Esophagus muscularis mucosa (tissue), 4 donors: ENCODE data around the gene TRIM63. TPM values are rescaled to one million over a fixed set of nuclear protein-coding genes. Genes with fewer than 3 reads are reported as not detected.

Experiments
- DNase-seq: peaks from one replicate; pipeline ENCODE4 v3.0.0-alpha.2; 2017; ENCODE audit errors: extremely low spot score
- H3K27ac ChIP-seq, 4 donors: fragments of 200-600 bp; sonication (generic); replicated peaks in 1 of 4; 1 replicate in 3 of 4; 2 replicates in 1 of 4; pipeline ENCODE4 v1.5.1; 2016 to 2019; ENCODE audit warnings: mild to moderate bottlenecking in 1 of 4
- H3K27me3 ChIP-seq, 4 donors: fragments of 200-600 bp; sonication (generic); one replicate each; pipeline versions ENCODE4 v1.5.1 to v1.6.0; 2016 to 2019
- H3K36me3 ChIP-seq, 4 donors: fragments of 200-600 bp; sonication (generic); one replicate each; pipeline ENCODE4 v1.5.1; 2016 to 2019
- H3K4me1 ChIP-seq, 4 donors: fragments of 200-600 bp; sonication (generic); one replicate each; pipeline ENCODE4 v1.5.1; 2016 to 2019
- H3K4me3 ChIP-seq, 4 donors: fragments of 200-600 bp; sonication (generic); 1 replicate in 2 of 4; 2 replicates in 2 of 4; pipeline ENCODE4 v1.5.1; 2016 to 2019; ENCODE audit warnings: mild to moderate bottlenecking in 4 of 4, moderate library complexity in 1 of 4
- H3K9me3 ChIP-seq, 4 donors: fragments of 200-600 bp; sonication (generic); 1 replicate in 3 of 4; 2 replicates in 1 of 4; pipeline ENCODE4 v1.5.1; 2016 to 2019
- EP300 ChIP-seq: sonication (generic); formaldehyde crosslinking; IDR thresholded peaks from one replicate; pipeline ENCODE4 v1.6.1; 2017; ENCODE audit warnings: antibody characterized with exemption
- POLR2A ChIP-seq: fragments of 450-650 bp; IDR thresholded peaks from one replicate; pipeline ENCODE4 v1.6.1; 2017; ENCODE audit warnings: antibody characterized with exemption, moderate library complexity, mild to moderate bottlenecking, low read depth
- POLR2AphosphoS5 ChIP-seq, 2 donors: sonication (generic); formaldehyde crosslinking; IDR thresholded peaks; one replicate each; pipeline ENCODE4 v1.6.1; 2017; ENCODE audit warnings: antibody characterized with exemption in 2 of 2
- WGBS: methylation state at CpG from one replicate; pipeline ENCODE4 v1.1.5; 2018; 5-methylcytosine and 5-hydroxymethylcytosine counted together
- intact Hi-C: fragments of 100-400 bp; cut with DNase I; formaldehyde crosslinking; loops from one replicate; pipeline ENCODE4 v1.15.1; 2023
- total RNA-seq, 4 donors: library from RNA; depleted of rRNA; stranded (reverse); fragments of >200 nt; gene quantifications; one replicate each; pipeline versions ENCODE4 v1.1.0 to v1.2.1, GENCODE V29; 2016
- TF ChIP-seq, protein P1 (sequence below), 3 experiments: fragments of 200-600 bp in 2 of 3; fragments of 450-650 bp in 1 of 3; sonication (generic) in 2 of 3; IDR thresholded peaks; one replicate each; pipeline ENCODE4 v1.5.1; 2017 to 2019; ENCODE audit warnings: antibody characterized with exemption in 3 of 3, mild to moderate bottlenecking in 2 of 3, moderate library complexity in 1 of 3

The TRIM63 gene
- total RNA-seq, 4 donors from 2014 or later, result 0.42 to 4.1 (median 2.1) TPM; not detected in 1

DNA sequence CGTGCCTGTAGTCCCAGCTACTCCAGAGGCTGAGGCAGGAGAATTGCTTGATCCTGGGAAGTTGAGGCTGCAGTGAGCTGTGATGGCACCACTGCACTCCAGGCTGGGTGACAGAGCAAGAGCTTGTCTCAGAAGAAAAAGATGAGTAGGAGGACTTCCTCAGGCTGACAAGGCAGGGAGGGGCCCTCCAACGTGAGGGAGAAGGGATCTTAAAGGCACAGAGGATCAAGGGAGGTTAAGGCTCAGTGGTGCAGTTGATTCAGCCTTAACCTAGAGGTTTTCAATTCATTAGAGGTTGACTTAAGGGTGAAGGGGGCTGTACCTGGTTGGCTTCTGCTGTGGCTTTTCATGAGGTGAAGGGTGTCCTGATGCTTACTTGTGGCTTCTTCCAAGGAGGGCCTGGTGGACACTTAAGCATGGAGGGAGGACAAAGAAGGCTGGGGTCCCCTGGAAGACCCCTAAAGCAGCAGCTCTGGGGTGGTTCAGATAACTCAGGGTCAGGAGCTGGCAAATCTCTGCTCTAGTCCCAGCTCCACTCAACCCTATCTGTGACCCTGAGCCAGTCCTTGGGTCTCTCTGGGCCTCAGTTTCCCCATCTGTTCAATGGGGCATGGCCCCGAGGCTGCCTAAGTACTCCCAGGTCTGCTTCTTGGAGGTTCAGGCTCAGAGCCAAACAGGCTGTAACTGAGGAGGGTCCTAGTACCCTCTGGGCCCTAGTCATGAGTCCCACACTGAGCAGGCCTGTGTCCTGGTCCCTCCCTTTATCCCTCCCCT, 39.5 kb downstream of the TRIM63 start:
- H3K27ac ChIP-seq, result no peak overlapping the region
- 43% methylated on average over 3 of the region's 3 CpGs for WGBS
- intact Hi-C loops, result no loop called here

DNA sequence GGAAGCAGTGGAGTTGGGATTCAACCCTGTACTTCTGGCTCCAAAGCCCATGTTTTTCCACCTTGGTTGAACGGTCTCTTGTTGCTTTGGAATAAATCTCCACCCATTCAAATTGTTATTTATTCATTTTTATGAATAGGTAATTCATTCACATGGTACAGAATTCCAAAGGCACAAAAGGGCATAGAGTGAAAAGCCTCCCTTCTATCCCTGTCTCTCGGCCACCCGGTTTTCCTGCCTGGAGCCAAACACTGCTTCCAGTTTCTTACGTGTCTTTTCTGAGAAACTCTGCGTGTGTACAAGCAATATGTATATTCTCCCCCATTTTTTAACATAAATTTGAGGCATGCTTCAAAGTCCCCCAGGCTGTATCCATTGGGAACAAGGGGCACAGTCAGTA, 41.9 kb downstream of the TRIM63 start:
- 67% methylated on average over 5 of the region's 5 CpGs for WGBS
- Histone ChIP-seq H3K4me3 (no peak overlapping the region), H3K27ac (no peak overlapping the region), H3K9me3 (no peaks in the 10 kb centered on the region), H3K4me1 (peaks cover 10 to 21% (median 19%) of the 10 kb centered on the region in 4 donors), H3K36me3 (no peaks in the 10 kb centered on the region), H3K27me3 (peaks cover 0 to 2% (median 0%) of the 10 kb centered on the region in 4 donors)
- intact Hi-C loops, result no loop called here
- TF ChIP-seq POLR2A, result no peak
- TF ChIP-seq EP300, result no peak
- TF ChIP-seq, protein P1, sequence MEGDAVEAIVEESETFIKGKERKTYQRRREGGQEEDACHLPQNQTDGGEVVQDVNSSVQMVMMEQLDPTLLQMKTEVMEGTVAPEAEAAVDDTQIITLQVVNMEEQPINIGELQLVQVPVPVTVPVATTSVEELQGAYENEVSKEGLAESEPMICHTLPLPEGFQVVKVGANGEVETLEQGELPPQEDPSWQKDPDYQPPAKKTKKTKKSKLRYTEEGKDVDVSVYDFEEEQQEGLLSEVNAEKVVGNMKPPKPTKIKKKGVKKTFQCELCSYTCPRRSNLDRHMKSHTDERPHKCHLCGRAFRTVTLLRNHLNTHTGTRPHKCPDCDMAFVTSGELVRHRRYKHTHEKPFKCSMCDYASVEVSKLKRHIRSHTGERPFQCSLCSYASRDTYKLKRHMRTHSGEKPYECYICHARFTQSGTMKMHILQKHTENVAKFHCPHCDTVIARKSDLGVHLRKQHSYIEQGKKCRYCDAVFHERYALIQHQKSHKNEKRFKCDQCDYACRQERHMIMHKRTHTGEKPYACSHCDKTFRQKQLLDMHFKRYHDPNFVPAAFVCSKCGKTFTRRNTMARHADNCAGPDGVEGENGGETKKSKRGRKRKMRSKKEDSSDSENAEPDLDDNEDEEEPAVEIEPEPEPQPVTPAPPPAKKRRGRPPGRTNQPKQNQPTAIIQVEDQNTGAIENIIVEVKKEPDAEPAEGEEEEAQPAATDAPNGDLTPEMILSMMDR (IDR thresholded peaks at IDR 0.05), result no peak
- no peak for TF ChIP-seq POLR2AphosphoS5 (IDR thresholded peaks at IDR 0.05)
- no peak for DNase-seq

More for the DNA sequence above, 39.5 kb downstream of the TRIM63 start:
- H3K4me1 ChIP-seq, result peaks cover 0 to 2% (median 0%) of the 10 kb centered on the region in 4 donors
- H3K9me3 ChIP-seq, result no peaks in the 10 kb centered on the region
- no peak for DNase-seq
- peaks cover 0 to 10% (median 0%) of the 10 kb centered on the region in 4 donors for H3K27me3 ChIP-seq
- no peaks in the 10 kb centered on the region for H3K36me3 ChIP-seq
- TF ChIP-seq POLR2AphosphoS5 (IDR thresholded peaks at IDR 0.05), result no peak
- TF ChIP-seq, protein P1 (IDR thresholded peaks at IDR 0.05), result no peak
- no peak for TF ChIP-seq POLR2A
- TF ChIP-seq EP300, result no peak
- no peak overlapping the region for H3K4me3 ChIP-seq

DNA sequence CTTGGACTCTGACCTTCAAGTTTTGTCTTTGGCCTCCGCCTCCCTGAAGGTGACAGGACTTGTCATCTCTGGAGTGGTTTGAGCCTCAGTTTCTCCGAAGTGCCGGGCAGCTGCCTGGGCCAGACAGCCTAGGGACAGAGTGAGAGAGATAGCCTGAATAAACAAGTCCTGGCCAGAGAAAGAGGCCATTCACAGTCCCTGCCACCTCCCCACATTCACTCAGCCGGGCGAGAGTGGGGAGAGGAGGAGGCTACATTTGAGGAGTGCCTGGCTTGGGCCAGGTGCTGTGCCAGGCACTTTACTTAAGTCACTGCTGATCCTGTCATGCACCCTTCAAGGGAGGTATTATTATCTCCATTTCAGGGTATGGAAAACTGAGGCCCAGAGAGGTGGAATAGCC, 42.4 kb downstream of the TRIM63 start:
- Histone ChIP-seq H3K4me1 (peaks cover 10 to 22% (median 19%) of the 10 kb centered on the region in 4 donors), H3K9me3 (no peaks in the 10 kb centered on the region), H3K27me3 (no peaks in the 10 kb centered on the region), H3K4me3 (no peak overlapping the region), H3K36me3 (no peaks in the 10 kb centered on the region), H3K27ac (no peak overlapping the region)
- TF ChIP-seq, protein P1 (IDR thresholded peaks at IDR 0.05), result no peak
- TF ChIP-seq POLR2AphosphoS5 (IDR thresholded peaks at IDR 0.05) (no peak), EP300 (no peak), POLR2A (no peak)
- no peak for DNase-seq
- intact Hi-C loops, result no loop called here
- 88% methylated on average over 5 of the region's 5 CpGs for WGBS

DNA sequence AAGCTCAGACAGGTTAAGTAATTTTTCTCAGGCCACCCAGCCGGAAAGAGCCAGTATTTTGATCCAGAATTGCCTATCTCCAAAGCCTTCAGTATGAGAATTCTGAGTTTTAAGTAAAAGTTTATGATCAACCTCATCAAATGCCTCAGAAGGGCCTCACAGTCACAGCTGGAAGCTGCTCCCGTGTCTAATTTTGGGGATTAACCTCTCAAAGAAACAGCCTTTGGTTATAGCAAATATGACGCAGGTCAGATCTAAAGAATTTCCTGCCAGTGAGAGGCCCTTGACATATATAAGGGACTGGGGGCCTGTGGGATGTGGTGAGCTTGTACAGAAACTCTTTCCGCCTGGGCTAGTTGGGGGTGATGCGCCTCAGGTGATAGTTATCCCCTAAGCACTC, 43.6 kb downstream of the TRIM63 start:
- Histone ChIP-seq H3K4me3 (no peak overlapping the region), H3K4me1 (peaks cover 10 to 22% (median 19%) of the 10 kb centered on the region in 4 donors), H3K9me3 (no peaks in the 10 kb centered on the region), H3K27ac (no peak overlapping the region), H3K27me3 (no peaks in the 10 kb centered on the region), H3K36me3 (no peaks in the 10 kb centered on the region)
- intact Hi-C loops, result no loop called here
- TF ChIP-seq, protein P1 (IDR thresholded peaks at IDR 0.05), result no peak
- TF ChIP-seq EP300, result no peak
- TF ChIP-seq POLR2A, result no peak
- TF ChIP-seq POLR2AphosphoS5 (IDR thresholded peaks at IDR 0.05), result no peak
- DNase-seq, result no peak
- WGBS, result 91% methylated on average over 5 of the region's 5 CpGs
